ENCODE measurements around the gene SLC22A16. TPM values are rescaled to one million over a fixed set of nuclear protein-coding genes. Genes with fewer than 3 reads are reported as not detected.

SLC22A16 gene
- total RNA-seq, 2 experiments from 2014 or later, result not detected

- no peaks in the 10 kb centered on the region for H3K4me1 Mint-ChIP-seq (ENCODE audit: low read depth)
- no peaks in the 10 kb centered on the region for H3K36me3 Mint-ChIP-seq (ENCODE audit: low read depth)
- peaks cover 10% of the 10 kb centered on the region for H3K27me3 Mint-ChIP-seq
- CTCF ChIA-PET, result interaction anchor here (0.7 kb wide), 2 partner anchors 282 to 458 kb away, joined by 3 read pairs; no protein-coding TSS in a partner anchor
- POLR2A ChIA-PET, result interaction anchor here (0.8 kb wide), 1 partner anchor 195 kb away, joined by 5 read pairs; no protein-coding TSS in a partner anchor
- ATAC-seq (no peak), DNase-seq (no peak)
- H3K27ac Mint-ChIP-seq, result no peak overlapping the region
- intact Hi-C loops (cut with micrococcal nuclease), result no loop called here
- no peak overlapping the region for H3K4me3 Mint-ChIP-seq
- TF ChIP-seq, protein P1, sequence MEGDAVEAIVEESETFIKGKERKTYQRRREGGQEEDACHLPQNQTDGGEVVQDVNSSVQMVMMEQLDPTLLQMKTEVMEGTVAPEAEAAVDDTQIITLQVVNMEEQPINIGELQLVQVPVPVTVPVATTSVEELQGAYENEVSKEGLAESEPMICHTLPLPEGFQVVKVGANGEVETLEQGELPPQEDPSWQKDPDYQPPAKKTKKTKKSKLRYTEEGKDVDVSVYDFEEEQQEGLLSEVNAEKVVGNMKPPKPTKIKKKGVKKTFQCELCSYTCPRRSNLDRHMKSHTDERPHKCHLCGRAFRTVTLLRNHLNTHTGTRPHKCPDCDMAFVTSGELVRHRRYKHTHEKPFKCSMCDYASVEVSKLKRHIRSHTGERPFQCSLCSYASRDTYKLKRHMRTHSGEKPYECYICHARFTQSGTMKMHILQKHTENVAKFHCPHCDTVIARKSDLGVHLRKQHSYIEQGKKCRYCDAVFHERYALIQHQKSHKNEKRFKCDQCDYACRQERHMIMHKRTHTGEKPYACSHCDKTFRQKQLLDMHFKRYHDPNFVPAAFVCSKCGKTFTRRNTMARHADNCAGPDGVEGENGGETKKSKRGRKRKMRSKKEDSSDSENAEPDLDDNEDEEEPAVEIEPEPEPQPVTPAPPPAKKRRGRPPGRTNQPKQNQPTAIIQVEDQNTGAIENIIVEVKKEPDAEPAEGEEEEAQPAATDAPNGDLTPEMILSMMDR (IDR thresholded peaks at IDR 0.05), result no peak
- H3K9me3 Mint-ChIP-seq, result no peaks in the 10 kb centered on the region
Observed at GRCh38 chr6:110428153-110428552, 48.3 kb downstream of the SLC22A16 start.

DNA sequence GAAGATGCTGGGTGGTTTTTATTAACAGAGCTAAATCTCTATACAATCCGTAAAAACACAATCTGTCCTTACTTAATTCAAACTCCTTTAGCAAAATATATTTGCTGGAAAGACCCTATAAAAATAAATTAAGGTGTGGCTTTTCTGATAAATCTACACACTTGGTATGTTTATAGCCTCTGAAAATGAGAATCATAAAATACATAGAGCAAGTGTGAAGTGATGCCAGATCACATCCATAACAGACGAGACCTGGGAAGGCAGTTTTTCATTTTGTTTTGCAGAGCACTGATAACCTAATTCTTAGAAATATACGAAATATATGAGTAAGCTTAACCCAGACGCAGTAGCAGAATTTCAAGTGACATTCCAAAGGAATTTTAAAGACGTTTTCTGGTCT, 50.6 kb downstream of the SLC22A16 start:
- Mint-ChIP-seq H3K36me3 (ENCODE audit: low read depth) (no peaks in the 10 kb centered on the region), H3K4me1 (ENCODE audit: low read depth) (no peaks in the 10 kb centered on the region), H3K27me3 (peaks cover 19% of the 10 kb centered on the region), H3K4me3 (no peak overlapping the region), H3K27ac (no peak overlapping the region), H3K9me3 (peaks cover 7% of the 10 kb centered on the region)
- TF ChIP-seq, protein P1 (IDR thresholded peaks at IDR 0.05), result no peak
- DNase-seq, result no peak
- intact Hi-C loops (cut with micrococcal nuclease), result no loop called here
- CTCF ChIA-PET, result no interaction called here
- POLR2A ChIA-PET, result interaction anchor here (0.6 to 1.3 kb wide), 3 partner anchors 11 to 987 kb away, joined by 3 to 4 read pairs (median 3); no protein-coding TSS in a partner anchor
- ATAC-seq, result no peak

DNA sequence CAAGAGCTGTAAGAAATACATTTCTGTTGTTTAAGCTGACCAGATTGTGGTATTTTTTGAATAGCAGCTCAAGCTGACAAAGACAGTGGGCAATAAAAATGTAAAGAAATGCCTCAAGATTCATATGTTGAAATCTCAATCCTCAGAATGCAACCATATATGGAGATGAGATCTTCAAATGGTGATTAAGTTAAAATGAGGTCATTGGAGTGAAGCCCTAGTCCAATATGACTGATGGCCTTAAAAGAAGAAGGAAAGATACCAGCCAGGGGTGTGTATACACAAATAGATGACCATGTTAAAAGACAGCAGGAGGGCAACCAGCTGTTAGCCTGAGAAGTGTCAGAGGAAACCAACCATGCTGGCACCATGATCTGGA, 54.0 kb downstream of the SLC22A16 start:
- DNase-seq (no peak), ATAC-seq (no peak)
- Mint-ChIP-seq H3K4me1 (ENCODE audit: low read depth) (no peaks in the 10 kb centered on the region), H3K27me3 (peaks cover 19% of the 10 kb centered on the region), H3K4me3 (no peak overlapping the region), H3K36me3 (ENCODE audit: low read depth) (no peaks in the 10 kb centered on the region), H3K27ac (no peak overlapping the region), H3K9me3 (peaks cover 7% of the 10 kb centered on the region)
- intact Hi-C loops (cut with micrococcal nuclease), result no loop called here
- ChIA-PET POLR2A (no interaction called here), CTCF (no interaction called here)
- TF ChIP-seq, protein P1 (IDR thresholded peaks at IDR 0.05), result no peak

DNA sequence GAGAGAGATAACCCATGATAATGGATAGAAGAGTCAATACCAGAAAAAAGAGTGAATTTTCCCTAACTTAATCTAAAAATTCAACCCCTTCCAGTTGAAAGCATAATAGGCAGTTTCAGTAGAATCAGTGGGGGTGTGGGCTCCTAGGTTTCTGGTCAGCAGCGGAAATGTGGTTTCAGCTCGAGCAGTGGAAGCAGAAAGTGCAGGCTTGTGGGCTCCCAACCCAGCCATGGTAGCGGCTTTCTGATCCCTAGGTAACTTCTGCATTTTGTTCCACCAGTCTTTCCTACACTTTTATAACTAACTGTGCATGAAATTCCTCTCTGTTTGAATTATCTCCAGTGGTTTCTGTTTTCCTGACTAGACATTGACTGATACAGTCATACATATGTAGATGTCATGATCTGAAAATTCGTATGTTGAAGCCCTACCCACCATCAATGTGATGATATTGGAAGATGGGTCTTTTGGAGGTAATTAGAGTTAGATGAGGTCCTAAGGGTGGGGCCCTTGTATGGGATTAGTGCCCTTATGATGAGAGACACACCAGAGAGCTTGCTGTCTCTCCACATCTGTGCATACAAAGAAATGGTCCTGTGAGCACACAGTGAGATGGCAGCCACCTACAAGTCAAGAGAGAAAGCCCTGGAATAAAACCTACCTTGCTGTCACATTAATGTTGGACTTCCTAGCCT, 54.5 kb downstream of the SLC22A16 start:
- TF ChIP-seq, protein P1 (IDR thresholded peaks at IDR 0.05), result no peak
- Mint-ChIP-seq H3K4me3 (no peak overlapping the region), H3K9me3 (peaks cover 7% of the 10 kb centered on the region), H3K27ac (no peak overlapping the region), H3K27me3 (peaks cover 19% of the 10 kb centered on the region), H3K36me3 (ENCODE audit: low read depth) (no peaks in the 10 kb centered on the region), H3K4me1 (ENCODE audit: low read depth) (no peaks in the 10 kb centered on the region)
- intact Hi-C loops (cut with micrococcal nuclease), result no loop called here
- ChIA-PET CTCF (no interaction called here), POLR2A (no interaction called here)
- ATAC-seq (no peak), DNase-seq (no peak)

- H3K9me3 Mint-ChIP-seq, result peaks cover 7% of the 10 kb centered on the region
- ChIA-PET POLR2A (no interaction called here), CTCF (no interaction called here)
- TF ChIP-seq, protein P1 (IDR thresholded peaks at IDR 0.05), result no peak
- DNase-seq (no peak), ATAC-seq (no peak)
- no peak overlapping the region for H3K4me3 Mint-ChIP-seq
- H3K36me3 Mint-ChIP-seq (ENCODE audit: low read depth), result no peaks in the 10 kb centered on the region
- H3K4me1 Mint-ChIP-seq (ENCODE audit: low read depth), result no peaks in the 10 kb centered on the region
- peaks cover 12% of the 10 kb centered on the region for H3K27me3 Mint-ChIP-seq
- intact Hi-C loops (cut with micrococcal nuclease), result no loop called here
- no peak overlapping the region for H3K27ac Mint-ChIP-seq
Observed at GRCh38 chr6:110419028-110419739, 57.2 kb downstream of the SLC22A16 start.
